Kidney (tissue), 14 donors: ENCODE results near the gene USH2A. TPM values are rescaled to one million over a fixed set of nuclear protein-coding genes. Genes with fewer than 3 reads are reported as not detected.

Experiments used
- DNase-seq, 5 donors: peaks; one replicate each; pipeline ENCODE4 v3.0.0-alpha.2; 2013 to 2020
- FAIRE-seq: peaks from 2 replicates; lab custom pipeline; 2012; peaks lifted over from hg19 to GRCh38; lab: Jason Lieb, UNC
- H3K27ac ChIP-seq, 2 donors: one replicate each; pipeline ENCODE4 v1.7.0; 2013; ENCODE audit warnings: low read depth in 2 of 2, low read length in 2 of 2, inconsistent platforms in 1 of 2
- H3K27me3 ChIP-seq: one replicate; pipeline ENCODE4 v1.7.1; 2013; ENCODE audit warnings: low read length, inconsistent platforms; ENCODE audit not compliant: control insufficient read depth, insufficient read depth
- H3K36me3 ChIP-seq, 3 donors: one replicate each; pipeline versions ENCODE4 v1.7.0 to v1.7.1; 2013; ENCODE audit warnings: low read length in 3 of 3, control low read depth in 1 of 3, inconsistent platforms in 1 of 3; ENCODE audit not compliant: insufficient read depth in 3 of 3, control insufficient read depth in 2 of 3
- H3K4me1 ChIP-seq, 3 donors: one replicate each; pipeline versions ENCODE4 v1.7.0 to v1.7.1; 2013; ENCODE audit warnings: low read length in 3 of 3, inconsistent platforms in 1 of 3, low read depth in 1 of 3; ENCODE audit not compliant: control insufficient read depth in 2 of 3, insufficient read depth in 2 of 3
- H3K4me3 ChIP-seq, 3 donors: one replicate each; pipeline versions ENCODE4 v1.7.0 to v1.8.1; 2013; ENCODE audit warnings: low read length in 3 of 3, control low read depth in 1 of 3, inconsistent platforms in 1 of 3
- H3K9ac ChIP-seq, 3 donors: one replicate each; pipeline versions ENCODE4 v1.7.0 to v1.7.1; 2013; ENCODE audit warnings: low read length in 3 of 3, control low read depth in 1 of 3, inconsistent platforms in 1 of 3
- H3K9me3 ChIP-seq, 3 donors: one replicate each; pipeline versions ENCODE4 v1.7.0 to v1.7.1; 2013; ENCODE audit warnings: low read length in 3 of 3, control low read depth in 1 of 3, inconsistent platforms in 1 of 3; ENCODE audit not compliant: control insufficient read depth in 2 of 3, insufficient read depth in 1 of 3
- intact Hi-C: fragments of 100-400 bp; cut with DNase I; formaldehyde crosslinking; loops from one replicate; pipeline ENCODE4 v1.11.1; 2022
- polyA plus RNA-seq: library from polyadenylated mRNA; stranded (reverse); fragments of 350-450 nt; fragmentation: Illumina TruSeq; extraction: RNeasy Lipid Tissue Mini Kit (QIAGEN cat#74804); gene quantifications from one replicate; pipeline ENCODE4 v1.2.3, GENCODE V29; 2014; ENCODE audit warnings: low read depth, low replicate concordance; ENCODE audit not compliant: insufficient read depth
- total RNA-seq: library from RNA; stranded (reverse); fragmentation: NEBNext Ultra II Directional; extraction: Animal tissue kit (Norgen Biotek cat#: 25700); gene quantifications from one replicate; pipeline ENCODE4 v1.2.1, GENCODE V29; 2021
- TF ChIP-seq, protein P1 (sequence below): IDR thresholded peaks from 3 replicates; pipeline ENCODE4 v1.5.1; 2012; ENCODE audit warnings: mild to moderate bottlenecking, moderate library complexity, borderline replicate concordance; ENCODE audit not compliant: insufficient read depth; ENCODE audit errors: extremely low read depth
- donor health status: control.
- donor health status: control.
- donor health status: control.
- donor health status: control.
- donor health status: control.
- donor health status: DM: yes; HTN: yes; CAD: no.
- donor health status: Normal renal cell carcinoma (clear cell type).

Gene USH2A
- total and polyA plus RNA-seq, 2 donors from 2014 or later = 0.06 TPM; not detected in 1

GRCh38 chr1:216047811-216048572 lies 375.3 kb downstream of the USH2A start:
- H3K9me3 ChIP-seq = no peaks in the 10 kb centered on the region
- FAIRE-seq (no peak), DNase-seq (no peak)
- TF ChIP-seq, protein P1, sequence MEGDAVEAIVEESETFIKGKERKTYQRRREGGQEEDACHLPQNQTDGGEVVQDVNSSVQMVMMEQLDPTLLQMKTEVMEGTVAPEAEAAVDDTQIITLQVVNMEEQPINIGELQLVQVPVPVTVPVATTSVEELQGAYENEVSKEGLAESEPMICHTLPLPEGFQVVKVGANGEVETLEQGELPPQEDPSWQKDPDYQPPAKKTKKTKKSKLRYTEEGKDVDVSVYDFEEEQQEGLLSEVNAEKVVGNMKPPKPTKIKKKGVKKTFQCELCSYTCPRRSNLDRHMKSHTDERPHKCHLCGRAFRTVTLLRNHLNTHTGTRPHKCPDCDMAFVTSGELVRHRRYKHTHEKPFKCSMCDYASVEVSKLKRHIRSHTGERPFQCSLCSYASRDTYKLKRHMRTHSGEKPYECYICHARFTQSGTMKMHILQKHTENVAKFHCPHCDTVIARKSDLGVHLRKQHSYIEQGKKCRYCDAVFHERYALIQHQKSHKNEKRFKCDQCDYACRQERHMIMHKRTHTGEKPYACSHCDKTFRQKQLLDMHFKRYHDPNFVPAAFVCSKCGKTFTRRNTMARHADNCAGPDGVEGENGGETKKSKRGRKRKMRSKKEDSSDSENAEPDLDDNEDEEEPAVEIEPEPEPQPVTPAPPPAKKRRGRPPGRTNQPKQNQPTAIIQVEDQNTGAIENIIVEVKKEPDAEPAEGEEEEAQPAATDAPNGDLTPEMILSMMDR = no peak
- no peaks in the 10 kb centered on the region for H3K36me3 ChIP-seq
- no peak overlapping the region for H3K9ac ChIP-seq
- no peak overlapping the region for H3K4me3 ChIP-seq
- no peak overlapping the region for H3K27ac ChIP-seq
- H3K27me3 ChIP-seq = no peaks in the 10 kb centered on the region
- H3K4me1 ChIP-seq = no peaks in the 10 kb centered on the region
- intact Hi-C loops = no loop called here

GRCh38 chr1:216046336-216046735 lies 376.9 kb downstream of the USH2A start:
- Histone ChIP-seq H3K9ac (no peak overlapping the region), H3K36me3 (no peaks in the 10 kb centered on the region), H3K27me3 (no peaks in the 10 kb centered on the region), H3K9me3 (no peaks in the 10 kb centered on the region), H3K4me3 (no peak overlapping the region), H3K4me1 (no peaks in the 10 kb centered on the region), H3K27ac (no peak overlapping the region)
- intact Hi-C loops = no loop called here
- TF ChIP-seq, protein P1 = no peak
- DNase-seq (peak in 1 of 5 donors; percentile 2), FAIRE-seq (no peak)

DNA sequence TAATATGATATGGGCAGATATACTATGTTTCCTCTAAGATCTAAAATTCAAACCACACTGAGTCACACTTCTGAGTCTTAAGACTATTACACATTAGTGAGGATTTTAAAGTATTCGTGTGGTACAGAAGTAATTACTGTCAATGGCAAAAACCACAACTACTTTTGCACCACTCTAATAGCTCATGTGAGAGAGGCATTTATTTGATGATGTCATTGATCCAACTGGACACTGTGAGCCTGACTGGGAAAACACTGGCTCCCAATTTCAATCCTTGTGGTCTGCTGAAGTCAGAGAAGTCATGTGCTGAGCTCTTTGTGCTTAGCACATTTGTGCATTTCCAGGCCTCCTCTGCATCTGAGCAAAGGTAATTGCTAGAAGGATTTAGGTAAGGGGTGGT lies 377.8 kb downstream of the USH2A start:
- Histone ChIP-seq H3K27me3 (no peaks in the 10 kb centered on the region), H3K36me3 (no peaks in the 10 kb centered on the region), H3K9me3 (no peaks in the 10 kb centered on the region), H3K9ac (no peak overlapping the region), H3K27ac (no peak overlapping the region), H3K4me3 (no peak overlapping the region), H3K4me1 (no peaks in the 10 kb centered on the region)
- intact Hi-C loops = no loop called here
- DNase-seq = no peak
- TF ChIP-seq, protein P1 = no peak
- no peak for FAIRE-seq
